Measurements from ENCODE around the gene POLR1H. TPM values are rescaled to one million over a fixed set of nuclear protein-coding genes. Genes with fewer than 3 reads are reported as not detected.

Gene POLR1H
- total RNA-seq, 1 experiment from 2014 or later: 31.9 TPM

DNA sequence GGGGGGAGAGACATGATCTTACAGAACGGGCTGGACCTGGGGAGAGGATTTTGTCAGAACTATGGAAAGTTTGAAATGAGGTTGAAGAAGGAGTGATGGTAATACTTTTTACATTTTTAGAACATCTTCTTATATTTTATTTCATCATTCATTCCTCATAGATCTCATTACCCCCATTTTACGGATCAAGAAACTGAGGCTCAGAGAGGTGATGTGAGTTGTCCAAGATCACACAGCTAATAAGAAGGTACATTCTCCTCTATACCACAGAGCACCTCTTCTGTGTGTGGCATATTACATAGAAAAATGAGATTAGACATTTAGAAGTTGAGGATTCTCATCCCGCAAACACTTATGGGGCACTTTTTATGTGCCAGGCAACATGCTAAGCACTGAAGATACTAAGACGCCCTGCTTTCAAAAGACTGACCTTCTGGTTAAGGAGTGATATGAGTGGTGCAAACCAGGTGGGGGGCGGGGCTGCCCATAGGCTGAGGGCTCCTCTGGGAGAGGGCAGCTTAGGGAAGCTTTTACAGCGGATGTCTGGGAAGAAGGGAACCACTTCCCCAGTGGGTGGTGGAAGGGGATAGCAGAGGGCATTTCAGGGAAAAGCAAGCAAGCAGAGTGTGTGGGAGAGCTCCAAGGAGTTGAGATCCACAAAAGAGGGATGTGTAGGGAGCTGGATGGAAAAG is 31.9 kb downstream of the POLR1H start:
- H4K5ac ChIP-seq (ENCODE audit: insufficient read length, low read depth, low read length): no peak overlapping the region
- no peaks in the 10 kb centered on the region for H3K79me1 ChIP-seq (ENCODE audit: insufficient read depth, low read depth, low read length, poor library complexity, severe bottlenecking)
- no peak overlapping the region for H3K56ac ChIP-seq (ENCODE audit: insufficient read length, low read depth, low read length)
- no peaks in the 10 kb centered on the region for H3K36me3 Mint-ChIP-seq (ENCODE audit: insufficient read depth in 1 of 3, low read depth in 3 of 3)
- no peak overlapping the region for H3K4me3 Mint-ChIP-seq
- TF ChIP-seq, protein P1, sequence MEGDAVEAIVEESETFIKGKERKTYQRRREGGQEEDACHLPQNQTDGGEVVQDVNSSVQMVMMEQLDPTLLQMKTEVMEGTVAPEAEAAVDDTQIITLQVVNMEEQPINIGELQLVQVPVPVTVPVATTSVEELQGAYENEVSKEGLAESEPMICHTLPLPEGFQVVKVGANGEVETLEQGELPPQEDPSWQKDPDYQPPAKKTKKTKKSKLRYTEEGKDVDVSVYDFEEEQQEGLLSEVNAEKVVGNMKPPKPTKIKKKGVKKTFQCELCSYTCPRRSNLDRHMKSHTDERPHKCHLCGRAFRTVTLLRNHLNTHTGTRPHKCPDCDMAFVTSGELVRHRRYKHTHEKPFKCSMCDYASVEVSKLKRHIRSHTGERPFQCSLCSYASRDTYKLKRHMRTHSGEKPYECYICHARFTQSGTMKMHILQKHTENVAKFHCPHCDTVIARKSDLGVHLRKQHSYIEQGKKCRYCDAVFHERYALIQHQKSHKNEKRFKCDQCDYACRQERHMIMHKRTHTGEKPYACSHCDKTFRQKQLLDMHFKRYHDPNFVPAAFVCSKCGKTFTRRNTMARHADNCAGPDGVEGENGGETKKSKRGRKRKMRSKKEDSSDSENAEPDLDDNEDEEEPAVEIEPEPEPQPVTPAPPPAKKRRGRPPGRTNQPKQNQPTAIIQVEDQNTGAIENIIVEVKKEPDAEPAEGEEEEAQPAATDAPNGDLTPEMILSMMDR (conservative IDR thresholded peaks at IDR 0.05): no peak
- H2AFZ ChIP-seq (ENCODE audit: low read length): no peak overlapping the region
- H3K23me2 ChIP-seq (ENCODE audit: insufficient read length, low read depth, low read length, poor library complexity, severe bottlenecking): no peaks in the 10 kb centered on the region
- H3T11ph ChIP-seq (ENCODE audit: low read length): no peak overlapping the region
- no peak overlapping the region for H2AK5ac ChIP-seq (ENCODE audit: insufficient read length, low read length)
- H2BK15ac ChIP-seq (ENCODE audit: low read depth, low read length): no peak overlapping the region
- H3K27ac Mint-ChIP-seq: no peak overlapping the region
- no peak overlapping the region for H4K8ac ChIP-seq (replicated peaks; ENCODE audit: insufficient read length, low read depth, low read length)
- H4K20me1 ChIP-seq (ENCODE audit: control insufficient read depth, insufficient read depth, insufficient read length): no peaks in the 10 kb centered on the region
- no peak overlapping the region for H2BK5ac ChIP-seq (ENCODE audit: insufficient read length, low read length)
- no peak overlapping the region for H3K14ac ChIP-seq (ENCODE audit: insufficient read depth, low read length)
- no peak overlapping the region for H2BK20ac ChIP-seq (ENCODE audit: low read depth, low read length, poor library complexity, severe bottlenecking)
- no peaks in the 10 kb centered on the region; the same call in 1 of the 2 replicates for H3K27me3 ChIP-seq (ENCODE audit: insufficient read depth, low read length)
- H4K91ac ChIP-seq (ENCODE audit: insufficient read length, low read depth, low read length): no peak overlapping the region
- no peak overlapping the region for H2BK120ac ChIP-seq (ENCODE audit: low read depth, low read length, poor library complexity, severe bottlenecking)
- WGBS (ENCODE audit: extremely low coverage, insufficient read length, low lambda C conversion rate): no CpG with 5 or more reads among the region's 6 CpGs
- no peak overlapping the region for H3K27ac ChIP-seq (ENCODE audit: insufficient read length, low read depth, low read length)
- no peak overlapping the region for H3K23ac ChIP-seq (ENCODE audit: insufficient read length, low read depth, low read length)
- peaks cover 9 to 12% of the 10 kb centered on the region in 2 experiments for H3K4me1 Mint-ChIP-seq
- DNase-seq: no peak
- H3K27me3 Mint-ChIP-seq (ENCODE audit: low read depth): peaks cover 86% of the 10 kb centered on the region
- H3K9me3 Mint-ChIP-seq: no peaks in the 10 kb centered on the region; a peak in 1 of 5 replicates
- H3K9me3 ChIP-seq (ENCODE audit: control insufficient read depth, low read depth, low read length): no peaks in the 10 kb centered on the region
- no peaks in the 10 kb centered on the region; the same call in 1 of the 2 replicates for H3K4me1 ChIP-seq (ENCODE audit: insufficient read depth, low read length)
- no peak overlapping the region for H3K18ac ChIP-seq (ENCODE audit: insufficient read length, low read depth, low read length)
- no peaks in the 10 kb centered on the region for H3K79me2 ChIP-seq (ENCODE audit: insufficient read depth, low read length)
- H3K4me2 ChIP-seq (ENCODE audit: insufficient read depth, insufficient read length, low read length): no peak overlapping the region
- no peak overlapping the region for H3K4ac ChIP-seq (ENCODE audit: low read depth, low read length)
- H2BK12ac ChIP-seq (ENCODE audit: insufficient read length, low read depth, low read length): no peak overlapping the region
- no peak overlapping the region for H3K9ac ChIP-seq (ENCODE audit: extremely low read depth, insufficient read length, low read length)

All from H9 (cell line).